ENCODE results near the gene SH3RF2.

The SH3RF2 gene

GRCh38 chr5:145922059-145922458 is 14.3 kb upstream of the SH3RF2 start:
- DNase-seq (ENCODE audit: low read depth in 2 of 2): no peak

GRCh38 chr5:145923405-145923804 is 13.0 kb upstream of the SH3RF2 start:
- DNase-seq (ENCODE audit: low read depth in 2 of 2): no peak

- no peak for DNase-seq (ENCODE audit: low read depth in 2 of 2)
These were observed 11.5 kb upstream of the SH3RF2 start for GRCh38 chr5:145924849-145925248.

- no peak for DNase-seq (ENCODE audit: low read depth in 2 of 2)
These were observed 11.0 kb upstream of the SH3RF2 start for GRCh38 chr5:145925353-145925752.

- DNase-seq (ENCODE audit: low read depth in 2 of 2): no peak
These were observed 10.6 kb upstream of the SH3RF2 start for GRCh38 chr5:145925803-145926202.

GRCh38 chr5:145931718-145932117 is 4.7 kb upstream of the SH3RF2 start:
- DNase-seq (ENCODE audit: low read depth in 2 of 2): no peak

GRCh38 chr5:145934276-145934675 is 2.1 kb upstream of the SH3RF2 start:
- DNase-seq (ENCODE audit: low read depth in 2 of 2): no peak

- DNase-seq (ENCODE audit: low read depth in 2 of 2): no peak
These were observed 1.3 kb downstream of the SH3RF2 start for GRCh38 chr5:145937432-145938250.

GRCh38 chr5:145938776-145939539 is 2.6 kb downstream of the SH3RF2 start:
- DNase-seq (ENCODE audit: low read depth in 2 of 2): no peak

GRCh38 chr5:145939540-145940065 is 3.2 kb downstream of the SH3RF2 start:
- DNase-seq (ENCODE audit: low read depth in 2 of 2): no peak

GRCh38 chr5:145941096-145941447 is 4.7 kb downstream of the SH3RF2 start:
- DNase-seq (ENCODE audit: low read depth in 2 of 2): no peak

GRCh38 chr5:145941448-145942130 is 5.2 kb downstream of the SH3RF2 start:
- DNase-seq (ENCODE audit: low read depth in 2 of 2): no peak

GRCh38 chr5:145942201-145942600 is 5.8 kb downstream of the SH3RF2 start:
- DNase-seq (ENCODE audit: low read depth in 2 of 2): no peak

GRCh38 chr5:145942749-145943148 is 6.4 kb downstream of the SH3RF2 start:
- no peak for DNase-seq (ENCODE audit: low read depth in 2 of 2)

GRCh38 chr5:145943674-145944121 is 7.3 kb downstream of the SH3RF2 start:
- DNase-seq (ENCODE audit: low read depth in 2 of 2): no peak

GRCh38 chr5:145944328-145944727 is 8.0 kb downstream of the SH3RF2 start:
- DNase-seq (ENCODE audit: low read depth in 2 of 2): no peak

GRCh38 chr5:145945620-145946111 is 9.3 kb downstream of the SH3RF2 start:
- DNase-seq (ENCODE audit: low read depth in 2 of 2): no peak

- DNase-seq (ENCODE audit: low read depth in 2 of 2): no peak
These were observed 9.9 kb downstream of the SH3RF2 start for GRCh38 chr5:145946112-145946861.

- no peak for DNase-seq (ENCODE audit: low read depth in 2 of 2)
These were observed 11.2 kb downstream of the SH3RF2 start for GRCh38 chr5:145947581-145947980.

- no peak for DNase-seq (ENCODE audit: low read depth in 2 of 2)
These were observed 11.7 kb downstream of the SH3RF2 start for GRCh38 chr5:145948047-145948446.

GRCh38 chr5:145948921-145949320 is 12.5 kb downstream of the SH3RF2 start:
- DNase-seq (ENCODE audit: low read depth in 2 of 2): no peak

Measured in stimulated activated CD4-positive, alpha-beta T cell treated with anti-CD3 and anti-CD28 coated beads, Interleukin-1b, Interleukin-23, amount 100 ng/mL, for 1 hour (primary cell).